ENCODE results near the gene EPAS1. TPM values are rescaled to one million over a fixed set of nuclear protein-coding genes. Genes with fewer than 3 reads are reported as not detected.
A peak's percentile ranks its signal among the peaks of the same experiment; 100 is the strongest.

Gene EPAS1
- total and polyA plus RNA-seq, 2 of the 13 experiments (the other 11 are each of a cell fraction or from before 2014, with no cell fraction given): 47.1 to 182 TPM

DNA sequence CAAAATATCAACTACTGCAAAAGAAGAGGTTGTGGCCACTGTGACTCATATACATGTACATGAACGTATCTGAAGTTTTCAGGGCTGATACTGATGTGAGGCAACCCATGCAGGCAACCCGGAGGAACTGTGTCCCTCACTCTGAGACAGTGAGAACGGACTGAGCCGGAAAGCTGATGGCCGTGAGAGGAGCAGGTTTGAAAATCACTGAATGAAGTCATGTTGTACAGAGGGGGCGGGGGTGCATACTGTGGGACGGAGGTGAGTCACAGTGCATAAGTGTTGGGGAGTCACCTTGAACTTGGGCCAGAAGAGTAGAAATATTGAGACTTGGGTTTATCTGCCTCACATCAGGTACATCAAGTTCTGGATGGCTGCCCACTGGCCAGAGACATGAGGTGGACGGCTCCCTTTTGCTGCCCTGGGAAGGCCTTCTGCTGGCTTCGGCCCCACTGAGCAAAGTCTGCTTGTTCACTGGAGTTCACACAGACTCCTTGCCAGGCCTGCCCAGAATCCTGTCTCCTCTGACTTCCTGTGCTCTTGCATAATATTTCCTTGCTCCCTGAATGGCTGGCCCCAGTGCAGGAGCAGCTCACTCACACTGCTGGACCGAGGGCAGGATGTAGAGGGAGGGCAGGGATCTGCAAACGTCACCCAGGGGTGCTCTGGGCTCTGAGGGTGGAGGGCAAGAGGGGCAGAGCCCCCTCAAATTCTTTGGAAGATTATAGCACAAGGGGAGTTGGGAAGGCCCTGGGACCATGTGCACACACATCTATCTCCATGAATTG, 18.1 kb downstream of the EPAS1 start (continued):
- TF ChIP-seq NCOA5 (CRISPR knock-in tag; IDR thresholded peaks at IDR 0.05) (0 out of 2 replicates have a peak, but pooled peaks have one; percentile 23), ZKSCAN8 (CRISPR knock-in tag; IDR thresholded peaks at IDR 0.05; ENCODE audit: borderline replicate concordance) (peak; percentile 78; the same call in 1 of the 2 replicates), SSRP1 (CRISPR knock-in tag; IDR thresholded peaks at IDR 0.05) (peak; percentile 64; the same call in 1 of the 2 replicates), ZNF563 (CRISPR knock-in tag; IDR thresholded peaks at IDR 0.05) (peak; percentile 42; the same call in 1 of the 2 replicates), ZNF263 (CRISPR knock-in tag; IDR thresholded peaks at IDR 0.05) (peak; percentile 72), MXD4 (CRISPR knock-in tag; IDR thresholded peaks at IDR 0.05) (peak; percentile 93), ZBTB42 (CRISPR knock-in tag; IDR thresholded peaks at IDR 0.05) (peak; percentile 74; the same call in 1 of the 2 replicates)
- TF ChIP-seq, protein P1, sequence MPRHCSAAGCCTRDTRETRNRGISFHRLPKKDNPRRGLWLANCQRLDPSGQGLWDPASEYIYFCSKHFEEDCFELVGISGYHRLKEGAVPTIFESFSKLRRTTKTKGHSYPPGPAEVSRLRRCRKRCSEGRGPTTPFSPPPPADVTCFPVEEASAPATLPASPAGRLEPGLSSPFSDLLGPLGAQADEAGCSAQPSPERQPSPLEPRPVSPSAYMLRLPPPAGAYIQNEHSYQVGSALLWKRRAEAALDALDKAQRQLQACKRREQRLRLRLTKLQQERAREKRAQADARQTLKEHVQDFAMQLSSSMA (CRISPR knock-in tag; IDR thresholded peaks at IDR 0.05): 0 out of 2 replicates have a peak, but pooled peaks have one; percentile 58
- TF ChIP-seq, protein P2, sequence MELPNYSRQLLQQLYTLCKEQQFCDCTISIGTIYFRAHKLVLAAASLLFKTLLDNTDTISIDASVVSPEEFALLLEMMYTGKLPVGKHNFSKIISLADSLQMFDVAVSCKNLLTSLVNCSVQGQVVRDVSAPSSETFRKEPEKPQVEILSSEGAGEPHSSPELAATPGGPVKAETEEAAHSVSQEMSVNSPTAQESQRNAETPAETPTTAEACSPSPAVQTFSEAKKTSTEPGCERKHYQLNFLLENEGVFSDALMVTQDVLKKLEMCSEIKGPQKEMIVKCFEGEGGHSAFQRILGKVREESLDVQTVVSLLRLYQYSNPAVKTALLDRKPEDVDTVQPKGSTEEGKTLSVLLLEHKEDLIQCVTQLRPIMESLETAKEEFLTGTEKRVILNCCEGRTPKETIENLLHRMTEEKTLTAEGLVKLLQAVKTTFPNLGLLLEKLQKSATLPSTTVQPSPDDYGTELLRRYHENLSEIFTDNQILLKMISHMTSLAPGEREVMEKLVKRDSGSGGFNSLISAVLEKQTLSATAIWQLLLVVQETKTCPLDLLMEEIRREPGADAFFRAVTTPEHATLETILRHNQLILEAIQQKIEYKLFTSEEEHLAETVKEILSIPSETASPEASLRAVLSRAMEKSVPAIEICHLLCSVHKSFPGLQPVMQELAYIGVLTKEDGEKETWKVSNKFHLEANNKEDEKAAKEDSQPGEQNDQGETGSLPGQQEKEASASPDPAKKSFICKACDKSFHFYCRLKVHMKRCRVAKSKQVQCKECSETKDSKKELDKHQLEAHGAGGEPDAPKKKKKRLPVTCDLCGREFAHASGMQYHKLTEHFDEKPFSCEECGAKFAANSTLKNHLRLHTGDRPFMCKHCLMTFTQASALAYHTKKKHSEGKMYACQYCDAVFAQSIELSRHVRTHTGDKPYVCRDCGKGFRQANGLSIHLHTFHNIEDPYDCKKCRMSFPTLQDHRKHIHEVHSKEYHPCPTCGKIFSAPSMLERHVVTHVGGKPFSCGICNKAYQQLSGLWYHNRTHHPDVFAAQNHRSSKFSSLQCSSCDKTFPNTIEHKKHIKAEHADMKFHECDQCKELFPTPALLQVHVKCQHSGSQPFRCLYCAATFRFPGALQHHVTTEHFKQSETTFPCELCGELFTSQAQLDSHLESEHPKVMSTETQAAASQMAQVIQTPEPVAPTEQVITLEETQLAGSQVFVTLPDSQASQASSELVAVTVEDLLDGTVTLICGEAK (IDR thresholded peaks at IDR 0.05): no peak
- TF ChIP-seq, protein P2 (CRISPR knock-in tag; IDR thresholded peaks at IDR 0.05): peak; percentile 47; the same call in 1 of the 2 replicates
- TF ChIP-seq, protein P3, sequence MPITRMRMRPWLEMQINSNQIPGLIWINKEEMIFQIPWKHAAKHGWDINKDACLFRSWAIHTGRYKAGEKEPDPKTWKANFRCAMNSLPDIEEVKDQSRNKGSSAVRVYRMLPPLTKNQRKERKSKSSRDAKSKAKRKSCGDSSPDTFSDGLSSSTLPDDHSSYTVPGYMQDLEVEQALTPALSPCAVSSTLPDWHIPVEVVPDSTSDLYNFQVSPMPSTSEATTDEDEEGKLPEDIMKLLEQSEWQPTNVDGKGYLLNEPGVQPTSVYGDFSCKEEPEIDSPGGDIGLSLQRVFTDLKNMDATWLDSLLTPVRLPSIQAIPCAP (CRISPR knock-in tag; IDR thresholded peaks at IDR 0.05; ENCODE audit: low read depth): no peak
- TF ChIP-seq, protein P4, sequence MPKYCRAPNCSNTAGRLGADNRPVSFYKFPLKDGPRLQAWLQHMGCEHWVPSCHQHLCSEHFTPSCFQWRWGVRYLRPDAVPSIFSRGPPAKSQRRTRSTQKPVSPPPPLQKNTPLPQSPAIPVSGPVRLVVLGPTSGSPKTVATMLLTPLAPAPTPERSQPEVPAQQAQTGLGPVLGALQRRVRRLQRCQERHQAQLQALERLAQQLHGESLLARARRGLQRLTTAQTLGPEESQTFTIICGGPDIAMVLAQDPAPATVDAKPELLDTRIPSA (CRISPR knock-in tag; IDR thresholded peaks at IDR 0.05; ENCODE audit: borderline replicate concordance): no peak
- TF ChIP-seq, protein P5, sequence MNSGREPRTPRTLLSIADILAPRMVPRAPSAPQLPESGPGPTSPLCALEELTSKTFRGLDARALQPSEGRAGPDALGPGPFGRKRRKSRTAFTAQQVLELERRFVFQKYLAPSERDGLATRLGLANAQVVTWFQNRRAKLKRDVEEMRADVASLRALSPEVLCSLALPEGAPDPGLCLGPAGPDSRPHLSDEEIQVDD (CRISPR knock-in tag; IDR thresholded peaks at IDR 0.05; ENCODE audit: borderline replicate concordance): peak; percentile 78; the same call in 1 of the 2 replicates
- TF ChIP-seq, protein P6, sequence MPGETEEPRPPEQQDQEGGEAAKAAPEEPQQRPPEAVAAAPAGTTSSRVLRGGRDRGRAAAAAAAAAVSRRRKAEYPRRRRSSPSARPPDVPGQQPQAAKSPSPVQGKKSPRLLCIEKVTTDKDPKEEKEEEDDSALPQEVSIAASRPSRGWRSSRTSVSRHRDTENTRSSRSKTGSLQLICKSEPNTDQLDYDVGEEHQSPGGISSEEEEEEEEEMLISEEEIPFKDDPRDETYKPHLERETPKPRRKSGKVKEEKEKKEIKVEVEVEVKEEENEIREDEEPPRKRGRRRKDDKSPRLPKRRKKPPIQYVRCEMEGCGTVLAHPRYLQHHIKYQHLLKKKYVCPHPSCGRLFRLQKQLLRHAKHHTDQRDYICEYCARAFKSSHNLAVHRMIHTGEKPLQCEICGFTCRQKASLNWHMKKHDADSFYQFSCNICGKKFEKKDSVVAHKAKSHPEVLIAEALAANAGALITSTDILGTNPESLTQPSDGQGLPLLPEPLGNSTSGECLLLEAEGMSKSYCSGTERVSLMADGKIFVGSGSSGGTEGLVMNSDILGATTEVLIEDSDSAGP (CRISPR knock-in tag; IDR thresholded peaks at IDR 0.05; ENCODE audit: borderline replicate concordance): peak; percentile 81; the same call in 1 of the 2 replicates
